Mucosa of gallbladder (tissue), 1 donor: ENCODE results near the gene SIVA1. TPM values are rescaled to one million over a fixed set of nuclear protein-coding genes. Genes with fewer than 3 reads are reported as not detected.
A peak's percentile ranks its signal among the peaks of the same experiment; 100 is the strongest.
"Not testable (repeated sequence)": the region's sequence is repeated elsewhere in the genome, so short reads cannot be mapped to it uniquely, and the experiment has no call there.

Experiments used
- DNase-seq: peaks from one replicate; pipeline ENCODE4 v3.0.0-alpha.2; 2020; ENCODE audit warnings: low spot score
- total RNA-seq: library from RNA; stranded (reverse); gene quantifications from one replicate; pipeline ENCODE4 v1.2.1, GENCODE V29; 2021
- donor health status: DM: no; HTN: no; CAD: no.

SIVA1 gene
- total RNA-seq, 1 donor from 2014 or later = 80.6 TPM

DNA sequence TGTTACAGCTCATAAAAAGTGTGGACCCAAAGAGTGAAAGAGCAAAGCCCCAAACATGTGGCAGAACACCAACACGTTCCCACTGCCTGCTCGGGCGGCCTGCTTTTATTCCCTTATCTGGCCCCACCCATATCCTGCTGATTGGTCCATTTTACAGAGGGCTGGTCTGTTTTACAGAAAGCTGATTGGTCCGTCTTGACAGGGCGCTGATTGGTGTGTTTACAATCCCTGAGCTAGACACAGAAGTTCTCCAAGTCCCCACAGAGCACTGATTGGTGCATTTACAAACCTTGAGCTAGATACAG, 2.2 kb upstream of the SIVA1 start:
- not testable (repeated sequence) for DNase-seq

GRCh38 chr14:104751539-104752422, 1.2 kb upstream of the SIVA1 start:
- no peak for DNase-seq

- DNase-seq = no peak
Observed at GRCh38 chr14:104752423-104752734, 568 bp upstream of the SIVA1 start.

- no peak for DNase-seq
Observed at GRCh38 chr14:104753528-104754212, 723 bp downstream of the SIVA1 start.

- no peak for DNase-seq
Observed at GRCh38 chr14:104754213-104754851, 1.4 kb downstream of the SIVA1 start.

DNA sequence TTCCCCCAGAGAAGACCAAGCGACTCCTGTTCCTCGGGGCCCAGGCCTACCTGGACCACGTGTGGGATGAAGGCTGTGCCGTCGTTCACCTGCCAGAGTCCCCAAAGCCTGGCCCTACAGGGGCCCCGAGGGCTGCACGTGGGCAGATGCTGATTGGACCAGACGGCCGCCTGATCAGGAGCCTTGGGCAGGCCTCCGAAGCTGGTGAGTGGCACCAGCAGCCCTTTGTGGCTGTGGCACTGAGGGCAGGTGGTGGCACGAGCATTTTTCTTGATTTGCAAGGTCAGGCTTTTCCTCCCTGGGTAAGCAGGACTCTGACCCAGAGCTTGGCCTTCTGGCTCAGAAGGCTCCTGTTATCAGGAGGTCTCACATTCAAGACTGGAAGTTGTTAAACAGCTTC, 2.7 kb downstream of the SIVA1 start:
- DNase-seq = no peak

DNA sequence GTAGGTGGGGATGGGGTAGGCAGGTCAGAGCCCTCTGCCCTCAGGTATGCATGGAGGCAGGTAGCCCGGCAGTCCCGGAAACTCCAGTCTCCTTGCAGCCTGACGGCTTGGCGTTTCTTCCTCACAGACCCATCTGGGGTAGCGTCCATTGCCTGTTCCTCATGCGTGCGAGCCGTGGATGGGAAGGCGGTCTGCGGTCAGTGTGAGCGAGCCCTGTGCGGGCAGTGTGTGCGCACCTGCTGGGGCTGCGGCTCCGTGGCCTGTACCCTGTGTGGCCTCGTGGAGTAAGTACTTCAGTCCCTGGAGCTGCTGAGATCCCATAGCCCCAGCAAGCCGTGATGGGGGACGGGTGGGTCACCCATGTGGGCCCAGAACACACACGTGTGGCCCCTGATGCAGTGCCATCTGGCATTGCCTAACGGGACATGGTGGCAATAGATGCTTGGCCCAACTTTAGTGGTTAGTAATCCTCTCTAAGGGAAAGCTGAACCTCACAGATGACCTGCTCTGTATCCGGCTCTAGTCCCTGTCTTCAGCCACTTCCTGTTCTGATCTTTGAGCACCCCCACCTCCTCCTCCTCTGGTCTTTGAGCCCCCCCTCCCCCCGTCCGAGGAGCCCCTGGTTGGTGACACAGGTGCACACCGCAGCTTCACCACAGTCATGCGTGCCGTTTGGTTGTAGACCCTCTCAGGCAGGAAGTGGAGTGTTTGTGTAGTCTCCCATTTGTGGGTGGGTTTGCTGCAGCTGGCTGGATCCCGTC, 3.7 kb downstream of the SIVA1 start:
- DNase-seq = no peak

- DNase-seq = no peak
Observed at GRCh38 chr14:104757238-104757585, 4.3 kb downstream of the SIVA1 start.

- no peak for DNase-seq
Observed at GRCh38 chr14:104757681-104758392, 4.9 kb downstream of the SIVA1 start.

- no peak for DNase-seq
Observed at GRCh38 chr14:104758981-104759969, 6.3 kb downstream of the SIVA1 start.

DNA sequence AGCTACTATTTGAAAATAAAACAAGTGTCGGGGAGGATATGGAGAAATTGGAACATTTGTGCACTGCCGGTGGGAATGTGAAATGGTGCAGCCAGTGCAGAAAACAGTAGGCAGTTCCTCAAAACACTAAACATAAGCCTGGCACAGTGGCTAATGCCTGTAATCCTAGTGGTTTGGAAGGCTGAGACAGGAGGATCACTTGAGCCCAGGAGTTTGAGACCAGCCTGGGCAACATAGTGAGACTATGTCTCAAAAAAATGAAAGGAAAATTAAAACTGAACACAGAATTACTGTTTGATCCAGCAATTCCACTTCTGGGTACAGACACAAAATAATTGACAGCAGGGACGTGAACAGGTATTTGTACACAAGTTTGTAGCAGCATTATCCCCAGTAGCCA, 12.6 kb downstream of the SIVA1 start:
- no peak for DNase-seq

GRCh38 chr14:104766256-104766862, 13.4 kb downstream of the SIVA1 start:
- DNase-seq = no peak

DNA sequence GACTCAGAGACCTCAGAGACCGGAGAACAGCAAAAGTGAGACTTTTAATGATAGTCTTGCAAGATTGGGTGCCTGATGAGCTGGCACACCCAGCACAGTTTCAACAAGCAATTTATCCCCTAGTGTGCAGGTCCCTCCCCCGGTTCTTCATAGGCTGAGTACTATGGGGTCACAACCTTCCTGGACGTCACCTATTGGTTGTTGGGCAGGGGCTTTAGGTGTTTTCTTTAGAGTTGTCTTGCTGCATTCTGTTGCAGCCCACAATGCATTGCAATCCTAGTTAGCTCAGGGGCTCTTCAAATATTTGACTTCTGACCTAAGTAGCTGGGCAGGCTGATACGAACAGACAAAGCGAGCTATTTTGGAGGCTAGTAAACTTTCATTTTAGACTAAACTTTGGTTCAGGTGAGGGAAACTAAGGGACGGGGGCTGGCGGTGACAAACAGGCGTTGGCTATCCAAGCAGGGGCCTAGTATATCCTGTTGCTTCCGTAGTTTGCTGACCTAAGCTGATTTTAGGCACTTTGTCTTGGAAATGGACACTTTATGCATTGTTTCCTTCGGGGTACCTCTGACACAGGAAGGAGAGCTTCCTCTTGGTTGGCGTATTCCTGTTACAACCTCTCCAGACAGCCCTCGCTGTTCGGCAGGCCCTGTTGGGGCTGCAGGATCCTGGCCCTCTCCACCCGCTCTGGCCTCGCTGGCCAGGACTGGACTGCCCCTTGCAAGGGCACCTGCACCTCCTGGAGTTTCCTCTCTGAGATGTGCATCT, 14.1 kb downstream of the SIVA1 start:
- DNase-seq = no peak

- no peak for DNase-seq
Observed at GRCh38 chr14:104767634-104767918, 14.6 kb downstream of the SIVA1 start.

DNA sequence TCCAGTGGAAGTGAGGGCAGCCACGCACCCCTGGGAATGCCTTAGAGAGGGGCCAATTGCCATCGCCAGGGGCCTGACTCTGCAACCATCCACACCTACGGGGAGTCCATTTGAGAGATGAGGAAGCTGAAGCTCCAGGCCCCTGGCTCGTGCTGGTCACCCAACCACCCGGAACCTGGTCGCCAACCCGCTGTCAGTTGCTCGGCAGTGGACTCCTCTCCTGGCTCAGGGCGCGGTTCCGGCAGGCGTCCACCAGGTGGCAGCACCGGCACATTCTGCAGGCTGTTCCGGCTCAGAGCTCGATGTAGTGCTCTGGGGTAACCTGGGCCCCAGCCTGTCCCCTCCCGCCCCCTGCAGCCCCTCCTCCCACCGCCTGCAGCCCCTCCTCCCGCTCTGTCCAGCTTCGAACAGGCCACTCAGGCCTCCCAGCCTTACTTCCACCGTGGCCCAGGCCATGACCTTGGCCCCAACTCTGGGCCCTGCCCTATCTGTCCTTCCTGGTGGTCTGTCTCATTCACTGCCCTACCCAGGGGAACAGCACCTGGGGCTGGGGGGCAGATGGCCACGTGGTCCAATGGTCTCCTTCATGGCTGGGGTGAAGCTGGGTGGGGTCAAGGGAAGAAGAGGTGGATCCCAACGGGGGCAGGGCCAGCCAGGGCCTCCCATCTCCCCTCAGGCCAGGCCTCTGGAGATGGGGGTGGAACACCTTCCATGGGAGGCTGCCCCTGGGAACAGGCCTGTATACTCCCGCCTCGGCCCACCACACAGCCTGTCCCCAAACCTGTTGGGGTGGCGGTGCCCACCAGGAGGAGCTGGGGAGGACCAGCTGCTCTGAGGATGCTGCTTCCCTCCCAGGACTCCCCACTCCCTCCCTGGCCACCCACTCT, 15.7 kb downstream of the SIVA1 start:
- DNase-seq = peak; percentile 92

DNA sequence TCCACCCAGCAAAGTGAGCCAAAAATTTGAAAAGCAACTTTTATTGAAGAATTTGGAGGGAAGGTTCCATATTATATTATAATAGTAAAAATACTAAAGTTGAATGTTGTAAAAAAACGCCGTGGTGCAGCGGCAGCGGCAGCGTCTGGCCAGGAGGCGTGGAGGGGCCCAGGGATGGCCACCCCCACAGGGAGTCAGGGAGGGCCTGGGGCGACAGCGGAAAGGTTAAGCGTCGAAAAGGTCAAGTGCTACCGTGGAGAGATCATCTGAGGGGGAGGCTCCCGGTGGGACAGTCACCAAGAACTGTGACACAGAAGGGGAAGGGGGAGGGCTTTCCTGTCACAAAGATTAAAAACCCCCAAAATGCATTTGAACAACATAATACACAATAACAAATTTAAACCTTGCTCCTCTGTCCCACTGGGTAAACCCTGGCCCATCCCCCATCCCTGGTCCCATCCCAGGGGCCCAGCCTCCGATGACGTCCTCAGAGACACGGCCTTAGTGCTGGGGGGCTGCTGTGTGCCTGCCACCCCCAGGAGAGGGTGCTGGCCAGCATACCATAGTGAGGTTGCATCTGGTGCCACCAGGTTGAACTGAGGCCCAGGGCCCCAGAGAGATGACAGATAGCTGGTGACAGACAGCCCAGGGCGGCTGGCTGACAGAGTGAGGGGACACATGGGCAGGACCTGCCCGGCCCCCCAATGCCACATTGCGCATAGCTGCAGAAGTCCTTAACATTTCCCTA, 16.6 kb downstream of the SIVA1 start:
- DNase-seq = no peak

DNA sequence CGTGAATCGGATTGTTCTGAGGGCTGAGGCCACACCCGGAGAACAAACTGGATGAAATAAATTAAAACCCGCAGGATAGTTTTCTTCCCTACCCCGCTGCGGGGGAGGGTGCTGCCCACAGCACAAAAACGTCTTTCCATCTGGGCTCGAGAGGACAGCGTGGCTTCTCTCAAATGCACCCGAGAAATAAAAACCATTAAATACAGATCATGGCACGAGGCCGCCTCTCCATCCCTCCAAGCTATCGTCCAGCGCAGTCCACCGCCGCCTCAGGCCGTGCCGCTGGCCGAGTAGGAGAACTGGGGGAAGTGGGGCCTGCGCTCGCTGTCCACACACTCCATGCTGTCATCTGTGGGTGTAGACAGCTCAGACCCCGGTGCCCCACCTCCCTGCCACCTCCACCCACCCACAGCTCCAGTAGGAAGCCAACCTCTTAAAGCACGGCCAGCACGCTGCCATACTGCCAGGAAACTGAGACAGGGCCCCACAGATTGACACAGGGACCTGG, 17.2 kb downstream of the SIVA1 start:
- no peak for DNase-seq

DNA sequence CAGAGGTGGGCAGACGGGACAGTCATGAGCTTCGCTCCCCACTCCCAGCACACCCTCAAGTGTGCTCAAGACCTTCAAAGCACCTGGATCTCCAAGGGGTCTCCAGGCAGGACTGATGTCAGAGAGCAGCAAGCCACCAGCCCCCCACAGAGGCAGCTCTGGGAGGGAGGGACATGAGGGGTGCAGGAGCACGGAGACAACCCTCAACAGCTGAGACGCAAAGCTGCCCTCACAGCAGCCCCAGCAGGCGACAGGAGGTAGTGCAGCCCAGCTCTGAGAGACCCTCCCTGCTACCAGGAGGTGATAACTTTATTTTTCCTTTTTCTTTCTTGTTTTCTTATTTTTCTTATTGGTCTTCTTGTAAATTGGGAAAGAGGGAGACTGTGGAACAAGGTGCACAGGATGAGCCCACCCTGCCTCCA, 17.9 kb downstream of the SIVA1 start:
- no peak for DNase-seq
